ENCODE measurements around the gene BACH2.

BACH2 gene

DNA sequence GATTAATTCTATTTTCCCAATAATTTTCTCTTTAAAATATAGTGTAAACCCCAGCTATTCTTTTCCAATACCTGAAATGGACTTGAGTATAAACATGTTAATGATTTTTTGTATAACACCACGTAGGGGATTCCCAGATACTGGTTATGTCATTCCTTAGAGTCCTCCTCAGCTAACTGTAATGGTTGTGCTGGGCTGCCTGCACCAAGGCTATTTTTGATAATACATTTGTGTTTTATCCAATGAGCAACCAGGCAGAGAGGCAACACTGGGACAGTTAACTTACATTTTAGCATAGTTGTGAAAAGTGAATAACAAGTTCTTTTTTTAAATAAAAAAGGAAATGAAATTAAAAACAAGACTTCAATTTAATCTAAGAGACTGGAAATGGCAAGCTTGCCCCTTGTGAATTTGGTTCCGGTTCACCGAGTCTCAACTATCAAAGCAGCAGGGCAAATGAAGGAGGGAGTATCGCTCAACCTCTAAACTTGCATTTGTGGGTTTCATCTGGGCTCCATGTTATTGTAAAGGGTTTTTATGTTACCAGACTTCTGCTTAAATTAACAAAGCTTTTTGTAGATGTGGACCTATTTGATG is 18.8 kb upstream of the BACH2 start:
- TF ChIP-seq GABPA (IDR thresholded peaks at IDR 0.05; ENCODE audit: low read depth): no peak
- TF ChIP-seq, protein P1, sequence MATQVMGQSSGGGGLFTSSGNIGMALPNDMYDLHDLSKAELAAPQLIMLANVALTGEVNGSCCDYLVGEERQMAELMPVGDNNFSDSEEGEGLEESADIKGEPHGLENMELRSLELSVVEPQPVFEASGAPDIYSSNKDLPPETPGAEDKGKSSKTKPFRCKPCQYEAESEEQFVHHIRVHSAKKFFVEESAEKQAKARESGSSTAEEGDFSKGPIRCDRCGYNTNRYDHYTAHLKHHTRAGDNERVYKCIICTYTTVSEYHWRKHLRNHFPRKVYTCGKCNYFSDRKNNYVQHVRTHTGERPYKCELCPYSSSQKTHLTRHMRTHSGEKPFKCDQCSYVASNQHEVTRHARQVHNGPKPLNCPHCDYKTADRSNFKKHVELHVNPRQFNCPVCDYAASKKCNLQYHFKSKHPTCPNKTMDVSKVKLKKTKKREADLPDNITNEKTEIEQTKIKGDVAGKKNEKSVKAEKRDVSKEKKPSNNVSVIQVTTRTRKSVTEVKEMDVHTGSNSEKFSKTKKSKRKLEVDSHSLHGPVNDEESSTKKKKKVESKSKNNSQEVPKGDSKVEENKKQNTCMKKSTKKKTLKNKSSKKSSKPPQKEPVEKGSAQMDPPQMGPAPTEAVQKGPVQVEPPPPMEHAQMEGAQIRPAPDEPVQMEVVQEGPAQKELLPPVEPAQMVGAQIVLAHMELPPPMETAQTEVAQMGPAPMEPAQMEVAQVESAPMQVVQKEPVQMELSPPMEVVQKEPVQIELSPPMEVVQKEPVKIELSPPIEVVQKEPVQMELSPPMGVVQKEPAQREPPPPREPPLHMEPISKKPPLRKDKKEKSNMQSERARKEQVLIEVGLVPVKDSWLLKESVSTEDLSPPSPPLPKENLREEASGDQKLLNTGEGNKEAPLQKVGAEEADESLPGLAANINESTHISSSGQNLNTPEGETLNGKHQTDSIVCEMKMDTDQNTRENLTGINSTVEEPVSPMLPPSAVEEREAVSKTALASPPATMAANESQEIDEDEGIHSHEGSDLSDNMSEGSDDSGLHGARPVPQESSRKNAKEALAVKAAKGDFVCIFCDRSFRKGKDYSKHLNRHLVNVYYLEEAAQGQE (IDR thresholded peaks at IDR 0.05; ENCODE audit: insufficient replicate concordance, low read depth): no peak
- TF ChIP-seq POLR2AphosphoS5 (IDR thresholded peaks at IDR 0.05; ENCODE audit: low read depth): no peak
- TF ChIP-seq, protein P2, sequence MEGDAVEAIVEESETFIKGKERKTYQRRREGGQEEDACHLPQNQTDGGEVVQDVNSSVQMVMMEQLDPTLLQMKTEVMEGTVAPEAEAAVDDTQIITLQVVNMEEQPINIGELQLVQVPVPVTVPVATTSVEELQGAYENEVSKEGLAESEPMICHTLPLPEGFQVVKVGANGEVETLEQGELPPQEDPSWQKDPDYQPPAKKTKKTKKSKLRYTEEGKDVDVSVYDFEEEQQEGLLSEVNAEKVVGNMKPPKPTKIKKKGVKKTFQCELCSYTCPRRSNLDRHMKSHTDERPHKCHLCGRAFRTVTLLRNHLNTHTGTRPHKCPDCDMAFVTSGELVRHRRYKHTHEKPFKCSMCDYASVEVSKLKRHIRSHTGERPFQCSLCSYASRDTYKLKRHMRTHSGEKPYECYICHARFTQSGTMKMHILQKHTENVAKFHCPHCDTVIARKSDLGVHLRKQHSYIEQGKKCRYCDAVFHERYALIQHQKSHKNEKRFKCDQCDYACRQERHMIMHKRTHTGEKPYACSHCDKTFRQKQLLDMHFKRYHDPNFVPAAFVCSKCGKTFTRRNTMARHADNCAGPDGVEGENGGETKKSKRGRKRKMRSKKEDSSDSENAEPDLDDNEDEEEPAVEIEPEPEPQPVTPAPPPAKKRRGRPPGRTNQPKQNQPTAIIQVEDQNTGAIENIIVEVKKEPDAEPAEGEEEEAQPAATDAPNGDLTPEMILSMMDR (IDR thresholded peaks at IDR 0.05; ENCODE audit: insufficient read depth, low read length): no peak
- no peak for TF ChIP-seq SPI1 (IDR thresholded peaks at IDR 0.05; ENCODE audit: borderline replicate concordance, low read depth)
- Histone ChIP-seq H3K4me3 (replicated peaks; ENCODE audit: insufficient read depth, low read length) (no peak overlapping the region), H3K27ac (replicated peaks) (no peak overlapping the region), H3K27me3 (ENCODE audit: insufficient read depth, poor library complexity, severe bottlenecking) (peaks cover 12% of the 10 kb centered on the region)
- no peak for DNase-seq (ENCODE audit: low read depth in 1 of 2, low spot score in 1 of 2)

- H3K27ac ChIP-seq (replicated peaks): no peak overlapping the region
- DNase-seq (ENCODE audit: low read depth in 1 of 2, low spot score in 1 of 2): no peak
- TF ChIP-seq, protein P2 (IDR thresholded peaks at IDR 0.05; ENCODE audit: insufficient read depth, low read length): no peak
- TF ChIP-seq POLR2AphosphoS5 (IDR thresholded peaks at IDR 0.05; ENCODE audit: low read depth): no peak
- TF ChIP-seq SPI1 (IDR thresholded peaks at IDR 0.05; ENCODE audit: borderline replicate concordance, low read depth): no peak
- TF ChIP-seq, protein P1 (IDR thresholded peaks at IDR 0.05; ENCODE audit: insufficient replicate concordance, low read depth): no peak
- no peak for TF ChIP-seq GABPA (IDR thresholded peaks at IDR 0.05; ENCODE audit: low read depth)
Measured at GRCh38 chr6:90314514-90314913, 17.9 kb upstream of the BACH2 start.

GRCh38 chr6:90311569-90311968 is 14.9 kb upstream of the BACH2 start:
- no peak for DNase-seq (ENCODE audit: low read depth in 1 of 2, low spot score in 1 of 2)
- no peak overlapping the region for H3K4me3 ChIP-seq (replicated peaks; ENCODE audit: insufficient read depth, low read length)
- TF ChIP-seq, protein P2 (IDR thresholded peaks at IDR 0.05; ENCODE audit: insufficient read depth, low read length): no peak
- no peak for TF ChIP-seq GABPA (IDR thresholded peaks at IDR 0.05; ENCODE audit: low read depth)
- H3K27ac ChIP-seq (replicated peaks): no peak overlapping the region
- H3K27me3 ChIP-seq (ENCODE audit: insufficient read depth, poor library complexity, severe bottlenecking): peaks cover 12% of the 10 kb centered on the region

More at GRCh38 chr6:90314514-90314913, 17.9 kb upstream of the BACH2 start:
- Histone ChIP-seq H3K27me3 (ENCODE audit: insufficient read depth, poor library complexity, severe bottlenecking) (peaks cover 12% of the 10 kb centered on the region), H3K4me3 (replicated peaks; ENCODE audit: insufficient read depth, low read length) (no peak overlapping the region)
